Fibroblast of villous mesenchyme (primary cell): ENCODE measurements around the gene PGAP3. TPM values are rescaled to one million over a fixed set of nuclear protein-coding genes. Genes with fewer than 3 reads are reported as not detected.

Experiments
- DNase-seq: peaks from one replicate; pipeline ENCODE4 v3.0.0-alpha.2; 2010; ENCODE audit warnings: low read depth
- H3K4me3 ChIP-seq: 2 replicates; pipeline ENCODE4 v1.5.1; 2011; ENCODE audit warnings: low read depth, mild to moderate bottlenecking, low read length
- CTCF ChIP-seq: IDR thresholded peaks from 2 replicates; pipeline ENCODE4 v1.5.1; 2012; ENCODE audit warnings: low read depth, mild to moderate bottlenecking, low read length; ENCODE audit not compliant: insufficient read depth
- total RNA-seq: library from RNA; depleted of rRNA; stranded (reverse); fragments of >200 nt; gene quantifications from 2 replicates; pipeline ENCODE4 v1.2.3, GENCODE V29; 2012

The PGAP3 gene
- total RNA-seq, 1 donor: 4.7 TPM

DNA sequence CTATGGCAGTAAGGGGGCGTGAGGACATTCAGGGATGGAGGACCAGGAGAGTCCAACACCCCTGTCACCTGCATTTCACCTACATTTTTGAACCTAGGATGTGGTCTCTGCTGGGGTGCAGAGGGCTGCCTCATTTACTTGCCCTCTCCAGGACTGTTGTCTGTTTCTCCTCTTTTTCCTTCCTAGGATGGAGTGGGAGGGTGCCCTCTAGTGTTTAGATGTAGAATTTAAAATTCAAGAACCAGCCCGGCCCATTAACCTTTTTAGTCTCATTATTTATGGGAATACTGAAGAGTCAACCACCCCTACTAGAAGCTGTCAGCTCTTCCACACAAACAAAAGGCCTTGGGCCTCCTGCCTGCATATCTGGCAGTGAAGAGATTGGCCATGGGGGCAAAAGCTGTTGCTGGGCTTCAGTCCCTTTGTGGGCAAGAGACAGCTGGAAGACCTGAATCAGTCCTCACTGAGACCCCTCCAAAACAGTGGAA lies 53.4 kb downstream of the PGAP3 start:
- peak; percentile 48 for DNase-seq
- TF ChIP-seq CTCF: peak; percentile 73
- H3K4me3 ChIP-seq: no peak overlapping the region

DNA sequence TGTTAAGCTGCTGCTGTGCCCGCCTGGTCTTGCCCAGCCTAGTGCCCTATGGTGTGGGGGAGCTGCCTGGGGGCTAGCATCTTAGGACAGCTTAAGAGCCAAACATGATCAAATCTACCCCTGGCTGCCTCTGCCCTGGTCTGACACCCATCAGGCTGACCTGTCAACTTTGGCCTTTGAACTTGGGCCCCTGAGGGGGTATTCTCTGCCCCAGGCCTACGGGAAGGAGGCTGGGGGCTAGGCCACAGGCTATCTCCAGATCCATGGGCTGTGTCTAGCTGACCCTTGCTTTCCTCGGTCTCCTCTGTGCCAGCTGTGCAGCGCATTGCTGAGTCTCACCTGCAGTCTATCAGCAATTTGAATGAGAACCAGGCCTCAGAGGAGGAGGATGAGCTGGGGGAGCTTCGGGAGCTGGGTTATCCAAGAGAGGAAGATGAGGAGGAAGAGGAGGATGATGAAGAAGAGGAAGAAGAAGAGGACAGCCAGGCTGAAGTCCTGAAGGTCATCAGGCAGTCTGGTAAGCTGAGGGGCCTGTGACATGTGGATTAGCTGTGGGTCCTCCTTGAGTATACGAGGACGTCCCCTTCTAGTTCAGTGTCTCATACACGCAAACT lies 54.2 kb downstream of the PGAP3 start:
- H3K4me3 ChIP-seq: no peak overlapping the region
- no peak for DNase-seq
- no peak for TF ChIP-seq CTCF

GRCh38 chr17:39632153-39632941 lies 55.5 kb downstream of the PGAP3 start:
- no peak for DNase-seq
- H3K4me3 ChIP-seq: no peak overlapping the region
- TF ChIP-seq CTCF: no peak

DNA sequence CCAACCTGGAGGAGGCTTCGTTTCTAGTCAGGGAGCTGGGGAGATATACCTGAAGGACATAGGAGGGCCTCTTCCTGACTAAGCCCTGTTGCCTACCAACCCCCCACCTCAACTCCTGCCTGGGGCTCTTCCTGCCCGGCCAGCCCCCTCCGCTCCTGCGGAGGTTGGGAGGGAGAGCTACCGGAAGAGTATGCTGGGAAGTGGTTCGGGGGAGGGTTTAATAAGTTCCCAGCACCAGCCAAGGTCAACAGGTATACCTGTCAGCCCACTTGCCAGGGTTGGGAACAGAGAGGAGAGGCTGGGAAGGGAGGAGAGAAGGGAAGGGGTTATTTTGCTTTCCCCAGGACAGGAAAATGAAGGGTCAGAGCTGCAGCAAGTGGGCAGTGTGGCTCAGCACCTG lies 56.5 kb downstream of the PGAP3 start:
- no peak for DNase-seq
- H3K4me3 ChIP-seq: no peak overlapping the region
- no peak for TF ChIP-seq CTCF

GRCh38 chr17:39629898-39630297 lies 58.0 kb downstream of the PGAP3 start:
- peak; percentile 29 for DNase-seq
- TF ChIP-seq CTCF: no peak
- no peak overlapping the region for H3K4me3 ChIP-seq

- DNase-seq: no peak
- TF ChIP-seq CTCF: no peak
- no peak overlapping the region for H3K4me3 ChIP-seq
These were observed 58.4 kb downstream of the PGAP3 start for GRCh38 chr17:39629494-39629880.
